NOMO-1 treated with dmso at 0.1 percent for 144 hours (cell line): ENCODE measurements around the gene PYGB.

Source experiments
- DNase-seq: peaks from one replicate; lab custom pipeline; 2025; ENCODE audit not compliant: unreplicated experiment; lab: John Stamatoyannopoulos, UW

The PYGB gene

DNA sequence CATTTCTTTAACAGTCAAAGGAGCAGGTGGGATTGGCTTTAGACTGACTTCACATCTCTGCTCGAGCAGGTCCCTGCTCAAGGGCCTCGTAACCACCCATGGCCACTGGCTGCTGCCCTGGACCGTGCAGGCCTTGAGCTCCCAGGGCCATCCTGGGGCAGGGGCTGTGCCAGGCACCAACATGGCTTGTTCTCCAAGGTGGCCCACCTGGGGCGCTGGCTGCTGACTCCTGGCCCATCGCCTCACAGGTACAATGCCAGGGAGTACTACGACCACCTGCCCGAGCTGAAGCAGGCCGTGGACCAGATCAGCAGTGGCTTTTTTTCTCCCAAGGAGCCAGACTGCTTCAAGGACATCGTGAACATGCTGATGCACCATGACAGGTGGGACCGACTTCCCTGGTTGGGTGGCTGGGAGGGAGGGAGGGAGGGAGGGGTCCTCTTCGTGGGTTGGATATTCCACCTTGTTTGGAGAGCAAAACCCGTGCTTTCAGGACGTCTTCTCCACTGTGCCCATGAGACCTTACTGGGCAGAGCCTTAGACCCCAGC, 46.1 kb downstream of the PYGB start:
- no peak for DNase-seq

DNA sequence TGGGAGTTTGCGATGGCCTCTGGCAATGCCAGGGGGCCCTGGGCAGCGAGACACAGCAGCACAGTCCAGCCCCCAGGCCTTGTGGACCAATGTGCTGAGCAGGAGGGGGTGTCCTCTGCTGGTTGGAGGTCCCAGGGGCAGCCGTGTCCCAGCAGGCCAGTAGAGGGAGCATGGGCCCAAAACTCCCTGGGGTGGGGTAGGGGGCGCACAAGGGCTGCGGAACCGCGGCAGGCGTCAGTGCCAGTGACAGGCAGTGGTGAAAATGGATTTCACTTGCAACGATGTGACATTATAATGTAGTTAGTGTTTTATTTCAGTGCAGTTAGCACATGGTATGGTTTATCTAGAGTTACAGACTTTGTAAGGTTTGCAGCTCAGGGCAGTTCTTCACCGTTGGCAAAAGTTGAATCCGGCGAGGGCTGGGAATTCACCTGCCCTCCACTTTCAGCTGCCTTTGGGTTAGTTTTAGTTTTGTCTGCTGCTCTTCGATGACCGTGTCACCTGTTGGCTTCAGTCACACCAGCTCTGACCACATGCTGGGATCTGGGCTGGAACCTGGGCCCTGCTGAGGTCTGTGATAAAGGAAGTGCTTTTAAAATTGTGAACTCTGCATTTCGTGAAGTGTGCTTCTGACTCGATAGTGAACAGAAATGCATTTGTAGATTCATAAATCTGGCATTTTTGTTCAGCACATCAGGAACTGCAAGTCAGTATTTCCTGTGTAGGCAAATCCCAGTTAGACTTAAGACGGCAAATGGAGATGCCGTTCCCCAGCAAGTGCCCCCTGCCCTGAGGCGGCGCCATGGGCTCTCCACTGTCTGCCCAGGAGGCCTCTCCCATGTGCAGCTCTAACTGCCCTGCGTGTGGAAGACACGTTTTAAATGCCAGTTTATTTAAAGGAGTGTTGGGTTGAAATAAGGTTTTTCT, 46.8 kb downstream of the PYGB start:
- DNase-seq, result peak; percentile 10

DNA sequence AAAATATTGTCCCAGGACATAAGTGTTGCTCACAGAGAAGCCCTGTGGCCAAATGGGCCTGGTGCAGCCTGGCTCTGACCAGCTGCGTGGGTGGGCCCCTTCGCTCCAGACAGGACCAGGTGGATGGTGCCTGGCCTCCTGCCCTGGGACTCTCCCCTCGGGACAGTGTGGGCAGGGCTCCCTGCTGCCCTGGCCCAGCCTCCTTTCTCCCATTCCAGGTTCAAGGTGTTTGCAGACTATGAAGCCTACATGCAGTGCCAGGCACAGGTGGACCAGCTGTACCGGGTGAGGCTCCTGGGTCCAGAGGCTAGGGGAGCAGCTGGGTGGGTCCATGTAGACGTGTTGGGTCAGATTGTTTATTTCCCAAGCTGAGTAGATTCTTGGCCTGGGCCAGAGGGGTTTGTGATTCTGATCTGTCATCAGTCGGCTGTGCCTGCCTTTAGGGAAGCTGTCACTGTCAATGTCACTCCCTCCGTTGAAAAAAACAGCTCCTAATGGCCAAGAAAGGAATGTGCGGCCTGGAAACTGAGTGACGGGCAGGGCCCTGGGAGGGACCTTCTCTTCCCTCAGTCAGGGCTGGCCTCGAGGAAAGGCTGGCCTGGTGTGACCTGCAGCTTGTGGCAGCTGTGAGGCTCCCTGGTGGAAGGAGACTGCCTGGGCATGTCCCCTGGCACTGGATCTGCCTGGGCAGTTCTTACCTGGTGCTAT, 47.7 kb downstream of the PYGB start:
- no peak for DNase-seq

DNA sequence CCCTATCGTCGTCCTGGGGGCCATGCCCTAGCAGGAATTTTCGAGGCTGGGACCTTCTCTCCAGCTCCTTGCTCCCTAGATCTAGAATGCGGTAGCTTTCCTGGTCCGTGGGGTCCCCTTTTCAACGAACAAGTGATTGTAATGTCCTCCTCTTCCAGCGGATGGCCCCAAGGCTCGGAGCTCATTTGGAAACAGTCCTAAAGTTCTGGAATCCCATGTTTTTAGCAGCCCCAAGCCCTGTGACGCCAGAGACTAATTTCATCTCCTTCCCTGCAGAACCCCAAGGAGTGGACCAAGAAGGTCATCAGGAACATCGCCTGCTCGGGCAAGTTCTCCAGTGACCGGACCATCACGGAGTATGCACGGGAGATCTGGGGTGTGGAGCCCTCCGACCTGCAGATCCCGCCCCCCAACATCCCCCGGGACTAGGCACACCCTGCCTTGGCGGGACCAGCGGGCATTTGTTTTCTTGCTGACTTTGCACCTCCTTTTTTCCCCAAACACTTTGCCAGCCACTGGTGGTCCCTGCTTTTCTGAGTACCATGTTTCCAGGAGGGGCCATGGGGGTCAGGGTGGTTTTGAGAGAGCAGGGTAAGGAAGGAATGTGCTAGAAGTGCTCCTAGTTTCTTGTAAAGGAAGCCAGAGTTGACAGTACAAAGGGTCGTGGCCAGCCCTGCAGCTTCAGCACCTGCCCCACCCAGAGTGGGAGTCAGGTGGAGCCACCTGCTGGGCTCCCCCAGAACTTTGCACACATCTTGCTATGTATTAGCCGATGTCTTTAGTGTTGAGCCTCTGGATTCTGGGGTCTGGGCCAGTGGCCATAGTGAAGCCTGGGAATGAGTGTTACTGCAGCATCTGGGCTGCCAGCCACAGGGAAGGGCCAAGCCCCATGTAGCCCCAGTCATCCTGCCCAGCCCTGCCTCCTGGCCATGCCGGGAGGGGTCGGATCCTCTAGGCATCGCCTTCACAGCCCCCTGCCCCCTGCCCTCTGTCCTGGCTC, 48.5 kb downstream of the PYGB start:
- DNase-seq, result no peak

GRCh38 chr20:25297141-25297905, 49.4 kb downstream of the PYGB start:
- DNase-seq, result no peak

DNA sequence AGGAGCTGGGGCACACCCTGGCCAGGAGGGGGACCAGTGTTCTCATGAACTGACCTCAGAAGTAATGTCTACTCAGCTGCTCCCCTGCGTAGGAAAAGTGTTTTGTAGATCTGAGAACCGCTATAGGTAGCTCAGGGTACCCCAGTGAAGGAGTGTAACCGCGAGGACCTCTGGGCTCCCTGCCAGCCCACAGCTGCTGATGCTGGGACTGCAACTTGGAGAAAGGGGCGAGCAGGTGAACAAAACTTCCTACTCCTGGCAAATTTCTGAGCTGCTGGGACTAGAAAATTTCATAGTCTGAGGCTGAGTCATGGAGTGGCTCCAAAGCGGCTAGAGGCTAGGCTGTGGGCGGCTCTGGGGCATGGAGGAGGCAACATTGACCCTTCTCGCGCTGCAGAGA, 51.9 kb downstream of the PYGB start:
- no peak for DNase-seq

- no peak for DNase-seq
Observed at GRCh38 chr20:25300496-25301170, 52.7 kb downstream of the PYGB start.

DNA sequence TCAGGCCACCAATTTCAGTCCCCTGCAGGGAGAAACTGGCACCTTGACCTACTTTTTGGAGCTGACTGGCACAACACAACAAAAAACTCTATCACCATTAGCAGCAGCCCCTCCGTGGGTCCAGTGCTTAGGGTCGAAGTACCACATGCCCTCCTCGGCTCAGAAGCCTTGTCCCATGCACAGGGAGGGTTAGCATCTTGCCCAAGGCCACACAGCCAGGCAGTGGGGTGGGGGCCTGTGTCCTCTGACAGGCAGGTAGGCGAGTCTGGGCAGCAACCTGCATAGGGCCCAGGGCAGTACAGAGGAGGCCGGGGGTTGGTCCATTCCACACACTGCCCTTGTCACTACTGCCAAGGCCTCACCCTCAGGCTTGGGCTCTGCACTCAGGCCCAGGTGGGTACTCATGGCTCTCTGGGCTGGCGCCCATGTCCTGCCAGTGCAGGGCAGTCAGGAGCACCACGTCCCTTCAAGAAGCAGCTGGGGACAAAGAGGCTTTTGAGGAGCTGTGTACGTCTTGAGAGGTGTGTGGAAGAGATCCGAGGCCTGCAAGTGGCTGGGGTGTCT, 53.6 kb downstream of the PYGB start:
- no peak for DNase-seq

GRCh38 chr20:25302596-25302995, 54.7 kb downstream of the PYGB start:
- no peak for DNase-seq

DNA sequence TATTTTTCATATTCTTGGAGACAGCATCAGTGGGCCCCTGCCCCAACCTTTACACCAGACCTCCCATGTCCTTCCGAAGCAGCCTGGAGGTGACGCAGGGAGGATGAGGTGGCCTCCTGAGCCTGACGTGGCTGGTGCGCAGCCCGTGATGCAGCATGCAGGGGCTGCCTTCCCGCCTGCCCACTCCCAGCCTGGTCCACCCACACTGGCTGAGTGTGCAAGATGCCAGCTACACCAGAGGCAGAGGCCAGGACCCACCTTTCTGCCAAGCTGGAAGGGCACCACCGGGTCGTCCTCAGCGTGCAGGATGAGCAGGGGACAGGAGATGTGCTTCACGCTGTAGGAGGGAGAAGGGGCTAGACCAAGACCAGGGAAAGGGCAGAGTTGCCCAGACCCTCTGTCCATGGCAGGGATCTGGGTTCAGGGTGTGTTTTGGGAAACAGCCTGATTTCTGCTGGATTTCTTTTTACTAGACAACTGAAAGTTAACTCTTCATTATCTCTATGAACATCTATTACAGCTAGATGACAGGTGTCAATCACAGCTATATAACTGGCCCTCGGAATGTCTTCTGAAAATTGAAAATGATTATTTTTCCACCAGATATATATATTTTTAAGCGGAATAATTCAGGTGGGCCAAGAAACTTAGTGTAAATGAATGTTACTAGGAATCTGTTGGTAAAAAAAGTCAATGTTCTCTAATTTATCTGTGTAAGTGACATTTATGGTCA, 55.6 kb downstream of the PYGB start:
- DNase-seq, result no peak

DNA sequence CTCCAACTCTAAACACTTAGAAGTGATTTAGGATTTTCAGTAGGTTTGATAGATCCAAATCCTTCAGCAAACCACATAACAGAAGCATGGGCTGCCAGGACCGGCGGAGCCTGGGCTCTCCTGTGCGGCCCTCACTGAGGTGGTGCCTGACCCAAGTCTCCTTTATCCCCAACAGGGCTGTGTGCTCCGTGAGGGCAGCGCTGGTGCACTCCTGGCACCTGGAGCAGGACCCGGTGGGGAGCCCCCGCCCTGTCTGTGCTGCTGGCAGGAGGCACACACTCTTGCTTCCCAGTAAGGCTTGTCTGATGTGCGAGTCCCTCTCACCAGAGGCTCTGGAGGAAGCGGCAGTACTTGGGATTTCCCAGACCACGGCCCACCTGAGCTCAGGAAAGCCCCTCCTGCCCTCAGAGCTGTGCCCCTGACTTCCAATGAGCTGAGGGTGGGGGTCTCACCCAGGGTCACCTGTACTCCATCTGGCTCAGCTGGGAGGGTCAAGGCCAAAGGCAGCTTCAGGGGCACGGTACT, 56.2 kb downstream of the PYGB start:
- no peak for DNase-seq

DNA sequence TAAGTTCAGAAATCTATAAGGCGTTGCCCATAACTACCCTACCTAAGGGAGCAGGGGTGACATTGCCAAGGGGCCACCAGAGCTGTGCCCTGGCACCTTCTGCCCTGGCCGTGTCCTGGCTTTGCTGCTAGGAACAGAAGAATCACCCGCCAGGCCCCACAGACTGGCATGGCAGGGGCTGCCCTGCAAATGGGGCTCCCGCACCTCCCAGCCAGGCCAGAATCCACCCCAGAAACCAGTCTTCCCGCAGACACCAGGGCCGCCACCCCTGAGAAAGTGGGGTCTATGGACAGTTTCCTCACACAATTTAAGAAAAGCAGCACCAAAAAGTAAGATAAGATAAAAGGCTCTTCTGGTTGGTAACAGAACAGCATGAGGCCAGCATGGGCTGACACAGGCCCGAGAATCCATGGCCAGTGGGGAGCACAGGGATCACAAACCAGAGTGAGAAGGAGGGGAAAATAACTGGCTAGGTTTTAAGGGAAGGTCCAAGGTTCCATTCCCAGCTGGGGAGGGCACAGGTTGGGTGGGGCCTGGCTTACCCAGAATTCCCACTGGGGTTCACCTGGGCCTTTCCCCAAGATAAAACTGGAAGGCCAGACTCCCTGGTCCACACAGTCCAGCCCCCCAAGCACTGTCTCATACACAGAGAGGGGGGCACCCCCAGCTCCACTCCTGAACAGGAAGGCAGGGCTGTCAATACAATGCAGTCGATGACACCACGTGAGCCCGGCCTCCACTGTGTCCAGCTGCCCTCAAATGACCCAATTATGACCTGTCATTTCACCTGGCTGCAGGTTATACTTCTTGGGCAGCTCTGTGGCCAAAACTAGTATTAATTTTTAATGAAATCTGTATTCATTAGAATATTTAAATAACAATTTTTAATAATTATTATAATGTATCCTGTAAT, 59.4 kb downstream of the PYGB start:
- no peak for DNase-seq

DNA sequence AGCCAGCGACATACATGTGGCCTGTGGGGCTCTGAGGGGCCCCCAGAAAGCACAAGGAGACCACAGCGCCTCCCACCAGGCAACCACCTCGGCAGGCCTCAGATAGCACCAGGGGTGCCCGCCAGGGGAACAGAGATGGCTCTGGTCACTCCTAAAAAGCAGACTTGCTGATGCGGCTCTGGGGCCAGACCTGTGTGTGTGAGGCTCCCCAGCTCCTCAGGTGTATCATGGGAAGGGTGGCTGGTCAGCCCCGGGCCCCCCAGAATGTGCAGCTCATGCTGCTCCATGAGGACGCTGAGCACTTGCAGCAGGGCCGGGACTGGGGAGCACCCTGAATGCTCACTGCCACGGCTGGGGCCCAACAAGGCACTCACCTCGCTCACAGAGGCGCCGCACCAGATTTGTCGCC, 60.2 kb downstream of the PYGB start:
- no peak for DNase-seq

GRCh38 chr20:25308671-25309394, 60.9 kb downstream of the PYGB start:
- DNase-seq, result no peak

- DNase-seq, result no peak
Observed at GRCh38 chr20:25309395-25310267, 61.7 kb downstream of the PYGB start.
